ENCODE measurements around the gene SURF1. TPM values are rescaled to one million over a fixed set of nuclear protein-coding genes. Genes with fewer than 3 reads are reported as not detected.
"Not testable (repeated sequence)": the region's sequence is repeated elsewhere in the genome, so short reads cannot be mapped to it uniquely, and the experiment has no call there.

Gene SURF1
- polyA plus RNA-seq, 3 donors = 60.5 to 140 (median 98.4) TPM

- no peaks in the 10 kb centered on the region for H3K79me2 ChIP-seq (ENCODE audit: insufficient read depth, low read length)
- H3K4me3 ChIP-seq (replicated peaks in 1 of 3; ENCODE audit: low read depth in 2 of 3, low read length in 3 of 3) = no peak overlapping the region
- WGBS (ENCODE audit: insufficient coverage) = 100% methylated on average over 3 of the region's 3 CpGs
- Mint-ChIP-seq H3K27me3 (ENCODE audit: low read depth in 3 of 3) (peaks cover 4 to 16% (median 8%) of the 10 kb centered on the region in 3 donors), H3K9me3 (peaks cover 0 to 3% (median 0%) of the 10 kb centered on the region in 7 donors), H3K4me3 (no peak overlapping the region), H3K36me3 (no peaks in the 10 kb centered on the region), H3K4me1 (no peaks in the 10 kb centered on the region), H3K27ac (no peak overlapping the region)
- no peak overlapping the region for H2AFZ ChIP-seq (ENCODE audit: insufficient read depth, low read depth, low read length, poor library complexity, severe bottlenecking)
- no peak overlapping the region for H3K27ac ChIP-seq (ENCODE audit: low read depth in 1 of 2, low read length in 2 of 2)
- no peak overlapping the region for H3K4me2 ChIP-seq (replicated peaks; ENCODE audit: extremely low read depth, low read length, poor library complexity, severe bottlenecking)
- intact Hi-C loops (cut with micrococcal nuclease) = no loop called here
- H4K20me1 ChIP-seq (ENCODE audit: insufficient read depth, low read length) = no peaks in the 10 kb centered on the region
- H3K4me1 ChIP-seq (ENCODE audit: control insufficient read depth in 1 of 2, insufficient read depth in 2 of 2, low read length in 2 of 2) = no peaks in the 10 kb centered on the region
- H3K27me3 ChIP-seq (ENCODE audit: control insufficient read depth in 2 of 2, insufficient read depth in 2 of 2, low read length in 2 of 2) = no peaks in the 10 kb centered on the region
- no peak for DNase-seq
- TF ChIP-seq CTCF (IDR thresholded peaks at IDR 0.05) = no peak
- H3K9ac ChIP-seq (ENCODE audit: insufficient read depth, low read length, poor library complexity, severe bottlenecking) = no peak overlapping the region
- no peaks in the 10 kb centered on the region for H3K36me3 ChIP-seq (replicated peaks in 1 of 2; ENCODE audit: control insufficient read depth in 1 of 2, insufficient read depth in 2 of 2, low read length in 2 of 2)
- no peaks in the 10 kb centered on the region for H3K9me3 ChIP-seq (replicated peaks in 1 of 2; ENCODE audit: control insufficient read depth in 1 of 2, insufficient read depth in 1 of 2, low read length in 2 of 2)
Observed at GRCh38 chr9:133393399-133393798, 37.1 kb upstream of the SURF1 start.

GRCh38 chr9:133392308-133392707, 36.0 kb upstream of the SURF1 start:
- H3K27ac Mint-ChIP-seq; H2AFZ ChIP-seq (ENCODE audit: insufficient read depth, low read depth, low read length, poor library complexity, severe bottlenecking); H3K27me3 ChIP-seq (ENCODE audit: control insufficient read depth in 2 of 2, insufficient read depth in 2 of 2, low read length in 2 of 2); H4K20me1 ChIP-seq (ENCODE audit: insufficient read depth, low read length); H3K4me3 Mint-ChIP-seq; H3K4me1 ChIP-seq (ENCODE audit: control insufficient read depth in 1 of 2, insufficient read depth in 2 of 2, low read length in 2 of 2); H3K4me1 Mint-ChIP-seq; H3K79me2 ChIP-seq (ENCODE audit: insufficient read depth, low read length); DNase-seq; H3K36me3 ChIP-seq (replicated peaks in 1 of 2; ENCODE audit: control insufficient read depth in 1 of 2, insufficient read depth in 2 of 2, low read length in 2 of 2); H3K9ac ChIP-seq (ENCODE audit: insufficient read depth, low read length, poor library complexity, severe bottlenecking); H3K9me3 ChIP-seq (replicated peaks in 1 of 2; ENCODE audit: control insufficient read depth in 1 of 2, insufficient read depth in 1 of 2, low read length in 2 of 2); H3K4me3 ChIP-seq (replicated peaks in 1 of 3; ENCODE audit: low read depth in 2 of 3, low read length in 3 of 3); H3K4me2 ChIP-seq (replicated peaks; ENCODE audit: extremely low read depth, low read length, poor library complexity, severe bottlenecking); intact Hi-C loops (cut with micrococcal nuclease); H3K36me3 Mint-ChIP-seq; H3K27ac ChIP-seq (ENCODE audit: low read depth in 1 of 2, low read length in 2 of 2); H3K9me3 Mint-ChIP-seq: not testable (repeated sequence)
- 90% methylated on average over 3 of the region's 3 CpGs for WGBS (ENCODE audit: insufficient coverage)
- H3K27me3 Mint-ChIP-seq (ENCODE audit: low read depth in 3 of 3) = peaks cover 4 to 16% (median 7%) of the 10 kb centered on the region in 3 donors

- H3K4me1 Mint-ChIP-seq; H4K20me1 ChIP-seq (ENCODE audit: insufficient read depth, low read length); H2AFZ ChIP-seq (ENCODE audit: insufficient read depth, low read depth, low read length, poor library complexity, severe bottlenecking); H3K4me1 ChIP-seq (ENCODE audit: control insufficient read depth in 1 of 2, insufficient read depth in 2 of 2, low read length in 2 of 2); H3K27me3 ChIP-seq (ENCODE audit: control insufficient read depth in 2 of 2, insufficient read depth in 2 of 2, low read length in 2 of 2); H3K4me2 ChIP-seq (replicated peaks; ENCODE audit: extremely low read depth, low read length, poor library complexity, severe bottlenecking); H3K4me3 ChIP-seq (replicated peaks in 1 of 3; ENCODE audit: low read depth in 2 of 3, low read length in 3 of 3); H3K27ac Mint-ChIP-seq; H3K9me3 ChIP-seq (replicated peaks in 1 of 2; ENCODE audit: control insufficient read depth in 1 of 2, insufficient read depth in 1 of 2, low read length in 2 of 2); H3K4me3 Mint-ChIP-seq; DNase-seq; H3K79me2 ChIP-seq (ENCODE audit: insufficient read depth, low read length); H3K9me3 Mint-ChIP-seq; H3K36me3 Mint-ChIP-seq; intact Hi-C loops (cut with micrococcal nuclease); H3K36me3 ChIP-seq (replicated peaks in 1 of 2; ENCODE audit: control insufficient read depth in 1 of 2, insufficient read depth in 2 of 2, low read length in 2 of 2); H3K27ac ChIP-seq (ENCODE audit: low read depth in 1 of 2, low read length in 2 of 2); H3K9ac ChIP-seq (ENCODE audit: insufficient read depth, low read length, poor library complexity, severe bottlenecking): not testable (repeated sequence)
- WGBS (ENCODE audit: insufficient coverage) = no CpG with 5 or more reads among the region's 4 CpGs
- H3K27me3 Mint-ChIP-seq (ENCODE audit: low read depth in 3 of 3) = peaks cover 4 to 19% (median 9%) of the 10 kb centered on the region in 3 donors
Observed at GRCh38 chr9:133391449-133391848, 35.2 kb upstream of the SURF1 start.

Measured in CD14-positive monocyte (primary cell).